ENCODE data around the gene KRTAP10-11. TPM values are rescaled to one million over a fixed set of nuclear protein-coding genes. Genes with fewer than 3 reads are reported as not detected.

The KRTAP10-11 gene
- total and polyA plus RNA-seq, 2 donors (not counting 1 experiment from before 2014, with no cell fraction given), result not detected

- no peaks in the 10 kb centered on the region for H3K4me1 Mint-ChIP-seq
- H3K27ac Mint-ChIP-seq, result no peak overlapping the region
- Histone ChIP-seq H3K36me3 (replicated peaks in 1 of 2; ENCODE audit: control extremely low read depth in 1 of 2, control insufficient read depth in 1 of 2, extremely low read depth in 1 of 2, insufficient read depth in 2 of 2, low read length in 1 of 2) (no peaks in the 10 kb centered on the region), H4K20me1 (ENCODE audit: control insufficient read depth, insufficient read depth, low read length, poor library complexity, severe bottlenecking) (no peaks in the 10 kb centered on the region), H3K27ac (ENCODE audit: low read length in 2 of 2) (no peak overlapping the region), H3K4me1 (ENCODE audit: control insufficient read depth in 2 of 2, insufficient read depth in 2 of 2, low read length in 2 of 2) (no peaks in the 10 kb centered on the region), H3K4me3 (ENCODE audit: control extremely low read depth in 1 of 5, extremely low read depth in 1 of 5, insufficient read depth in 1 of 5, low read depth in 2 of 5, low read length in 4 of 5) (no peak overlapping the region), H3K9ac (ENCODE audit: low read length) (no peak overlapping the region), H2AFZ (ENCODE audit: insufficient read depth, low read depth, low read length, poor library complexity, severe bottlenecking) (no peak overlapping the region), H3K4me2 (replicated peaks; ENCODE audit: low read depth, low read length, poor library complexity, severe bottlenecking) (no peak overlapping the region), H3K9me3 (ENCODE audit: control extremely low read depth in 1 of 3, control insufficient read depth in 2 of 3, insufficient read depth in 1 of 3, low read length in 2 of 3) (peaks cover 4 to 10% (median 8%) of the 10 kb centered on the region in 3 donors), H3K27me3 (replicated peaks in 1 of 4; ENCODE audit: control extremely low read depth in 1 of 4, control insufficient read depth in 3 of 4, insufficient read depth in 4 of 4, low read length in 3 of 4) (peaks cover 0 to 16% (median 8%) of the 10 kb centered on the region in 4 experiments), H3K79me2 (ENCODE audit: control insufficient read depth, insufficient read depth, low read length) (no peaks in the 10 kb centered on the region)
- ChIA-PET CTCF (no interaction called here), POLR2A (no interaction called here)
- H3K4me3 Mint-ChIP-seq, result no peak overlapping the region
- peaks cover 12% of the 10 kb centered on the region for H3K9me3 Mint-ChIP-seq (ENCODE audit: insufficient read depth)
- 62% methylated on average over 11 of the region's 11 CpGs for WGBS (ENCODE audit: insufficient coverage)
- ATAC-seq (ENCODE audit: low read depth), result no peak
- intact Hi-C loops (cut with micrococcal nuclease), result no loop called here
- TF ChIP-seq CTCF (IDR thresholded peaks at IDR 0.05) (no peak), EZH2 (IDR thresholded peaks at IDR 0.05; ENCODE audit: borderline replicate concordance, insufficient read depth, low read depth, low read length, poor library complexity, severe bottlenecking) (no peak)
- DNase-seq, result no peak
- H3K27me3 Mint-ChIP-seq, result peaks cover 53% of the 10 kb centered on the region
These were observed 48.6 kb downstream of the KRTAP10-11 start for GRCh38 chr21:44694776-44695175.

GRCh38 chr21:44695184-44695583, 49.0 kb downstream of the KRTAP10-11 start:
- intact Hi-C loops (cut with micrococcal nuclease), result no loop called here
- 64% methylated on average over 7 of the region's 8 CpGs for WGBS (ENCODE audit: insufficient coverage)
- Histone ChIP-seq H2AFZ (ENCODE audit: insufficient read depth, low read depth, low read length, poor library complexity, severe bottlenecking) (no peak overlapping the region), H3K9ac (ENCODE audit: low read length) (no peak overlapping the region), H3K27me3 (replicated peaks in 1 of 4; ENCODE audit: control extremely low read depth in 1 of 4, control insufficient read depth in 3 of 4, insufficient read depth in 4 of 4, low read length in 3 of 4) (peaks cover 0 to 17% (median 8%) of the 10 kb centered on the region in 4 experiments), H3K9me3 (ENCODE audit: control extremely low read depth in 1 of 3, control insufficient read depth in 2 of 3, insufficient read depth in 1 of 3, low read length in 2 of 3) (peaks cover 4 to 10% (median 8%) of the 10 kb centered on the region in 3 donors), H3K27ac (ENCODE audit: low read length in 2 of 2) (no peak overlapping the region), H3K79me2 (ENCODE audit: control insufficient read depth, insufficient read depth, low read length) (no peaks in the 10 kb centered on the region), H3K4me3 (ENCODE audit: control extremely low read depth in 1 of 5, extremely low read depth in 1 of 5, insufficient read depth in 1 of 5, low read depth in 2 of 5, low read length in 4 of 5) (no peak overlapping the region), H3K4me2 (replicated peaks; ENCODE audit: low read depth, low read length, poor library complexity, severe bottlenecking) (no peak overlapping the region), H3K4me1 (ENCODE audit: control insufficient read depth in 2 of 2, insufficient read depth in 2 of 2, low read length in 2 of 2) (no peaks in the 10 kb centered on the region), H3K36me3 (replicated peaks in 1 of 2; ENCODE audit: control extremely low read depth in 1 of 2, control insufficient read depth in 1 of 2, extremely low read depth in 1 of 2, insufficient read depth in 2 of 2, low read length in 1 of 2) (no peaks in the 10 kb centered on the region), H4K20me1 (ENCODE audit: control insufficient read depth, insufficient read depth, low read length, poor library complexity, severe bottlenecking) (no peaks in the 10 kb centered on the region)
- no peak overlapping the region for H3K27ac Mint-ChIP-seq
- peaks cover 53% of the 10 kb centered on the region for H3K27me3 Mint-ChIP-seq
- H3K9me3 Mint-ChIP-seq (ENCODE audit: insufficient read depth), result peaks cover 12% of the 10 kb centered on the region
- POLR2A ChIA-PET, result no interaction called here
- no peaks in the 10 kb centered on the region for H3K4me1 Mint-ChIP-seq
- no peak for ATAC-seq (ENCODE audit: low read depth)
- no peak overlapping the region for H3K4me3 Mint-ChIP-seq
- TF ChIP-seq CTCF (IDR thresholded peaks at IDR 0.05) (no peak), EZH2 (IDR thresholded peaks at IDR 0.05; ENCODE audit: borderline replicate concordance, insufficient read depth, low read depth, low read length, poor library complexity, severe bottlenecking) (no peak)
- CTCF ChIA-PET, result no interaction called here
- no peak for DNase-seq

All from B cell (primary cell).